Omental fat pad (tissue), 4 donors: Measurements from ENCODE around the gene HERPUD1. TPM values are rescaled to one million over a fixed set of nuclear protein-coding genes. Genes with fewer than 3 reads are reported as not detected.
A peak's percentile ranks its signal among the peaks of the same experiment; 100 is the strongest.
"Not testable (repeated sequence)": the region's sequence is repeated elsewhere in the genome, so short reads cannot be mapped to it uniquely, and the experiment has no call there.

Experiments
- ATAC-seq: fragments of 150-250 bp; one replicate; pipeline ENCODE4 v1.9.1; 2016; ENCODE audit warnings: mild to moderate bottlenecking, moderate library complexity; ENCODE audit not compliant: low FRiP score
- DNase-seq: peaks from one replicate; pipeline ENCODE4 v3.0.0-alpha.2; 2019; ENCODE audit warnings: low spot score
- CTCF ChIP-seq, 3 donors: fragments of 450-650 bp; IDR thresholded peaks; one replicate each; pipeline ENCODE4 v1.5.1; 2016 to 2017; ENCODE audit warnings: antibody characterized with exemption in 3 of 3, mild to moderate bottlenecking in 3 of 3, moderate library complexity in 2 of 3
- total RNA-seq, 4 donors: library from RNA; depleted of rRNA; stranded (reverse); fragments of >200 nt; gene quantifications; one replicate each; pipeline ENCODE4 v1.1.0, GENCODE V29; 2016

The HERPUD1 gene
- total RNA-seq, 4 donors from 2014 or later = 151 to 170 (median 162) TPM

GRCh38 chr16:56981729-56982271, 49.9 kb downstream of the HERPUD1 start:
- no peak for ATAC-seq
- DNase-seq = no peak
- TF ChIP-seq CTCF (IDR thresholded peaks at IDR 0.05) = no peak

GRCh38 chr16:56982695-56983094, 50.8 kb downstream of the HERPUD1 start:
- ATAC-seq (no peak), DNase-seq (no peak)
- TF ChIP-seq CTCF (IDR thresholded peaks at IDR 0.05) = no peak

- ATAC-seq (no peak), DNase-seq (no peak)
- no peak for TF ChIP-seq CTCF (IDR thresholded peaks at IDR 0.05)
Measured at GRCh38 chr16:56983211-56983751, 51.3 kb downstream of the HERPUD1 start.

GRCh38 chr16:56984639-56985038, 52.7 kb downstream of the HERPUD1 start:
- DNase-seq (no peak), ATAC-seq (no peak)
- no peak for TF ChIP-seq CTCF (IDR thresholded peaks at IDR 0.05)

GRCh38 chr16:56985288-56985961, 53.5 kb downstream of the HERPUD1 start:
- ATAC-seq (peak; percentile 65), DNase-seq (peak; percentile 54)
- no peak for TF ChIP-seq CTCF (IDR thresholded peaks at IDR 0.05)

GRCh38 chr16:56985962-56986360, 54.0 kb downstream of the HERPUD1 start:
- no peak for ATAC-seq
- no peak for DNase-seq
- no peak for TF ChIP-seq CTCF (IDR thresholded peaks at IDR 0.05)

GRCh38 chr16:56986361-56986760, 54.4 kb downstream of the HERPUD1 start:
- ATAC-seq (no peak), DNase-seq (no peak)
- TF ChIP-seq CTCF (IDR thresholded peaks at IDR 0.05) = no peak

GRCh38 chr16:56986908-56987307, 55.0 kb downstream of the HERPUD1 start:
- not testable (repeated sequence) for ATAC-seq, DNase-seq
